GM12874 (cell line): ENCODE results near the gene NDUFAB1.

Source experiments
- CTCF ChIP-seq: IDR thresholded peaks from 2 replicates; pipeline ENCODE4 v1.5.1; 2011; ENCODE audit warnings: low read depth, mild to moderate bottlenecking, control low read depth, low read length, moderate library complexity; ENCODE audit not compliant: insufficient read depth

NDUFAB1 gene

GRCh38 chr16:23579371-23579770 lies 16.7 kb downstream of the NDUFAB1 start:
- TF ChIP-seq CTCF, result no peak

GRCh38 chr16:23578101-23578830 lies 17.9 kb downstream of the NDUFAB1 start:
- TF ChIP-seq CTCF, result no peak

GRCh38 chr16:23577493-23577892 lies 18.6 kb downstream of the NDUFAB1 start:
- TF ChIP-seq CTCF, result no peak

GRCh38 chr16:23575834-23576233 lies 20.3 kb downstream of the NDUFAB1 start:
- TF ChIP-seq CTCF, result no peak

- no peak for TF ChIP-seq CTCF
Observed at GRCh38 chr16:23573817-23574216, 22.3 kb downstream of the NDUFAB1 start.

- TF ChIP-seq CTCF, result no peak
Observed at GRCh38 chr16:23572394-23572793, 23.7 kb downstream of the NDUFAB1 start.

- TF ChIP-seq CTCF, result no peak
Observed at GRCh38 chr16:23571895-23572294, 24.2 kb downstream of the NDUFAB1 start.
